ACC112 (cell line): ENCODE data around the gene PLD3.

Experiments
- H2AFZ ChIP-seq: fragments of 200-600 bp; sonication (generic); one replicate; pipeline ENCODE4 v1.6.0; 2017; ENCODE audit warnings: antibody characterized with exemption, low read length; ENCODE audit not compliant: unreplicated experiment
- H3K27ac ChIP-seq: fragments of 200-600 bp; sonication (generic); 2 replicates; pipeline ENCODE4 v1.5.1; 2014; ENCODE audit warnings: low read depth, mild to moderate bottlenecking, antibody characterized with exemption, low read length, moderate library complexity
- H3K27me3 ChIP-seq: fragments of 200-600 bp; sonication (generic); 2 replicates; pipeline ENCODE4 v1.6.1; 2014; ENCODE audit warnings: mild to moderate bottlenecking, antibody characterized with exemption, low read length, moderate library complexity, mixed read lengths; ENCODE audit not compliant: insufficient read depth
- H3K36me3 ChIP-seq: fragments of 200-600 bp; sonication (generic); 2 replicates; pipeline ENCODE4 v1.6.1; 2016; ENCODE audit warnings: mild to moderate bottlenecking, antibody characterized with exemption, low read length, moderate library complexity, mixed read lengths; ENCODE audit not compliant: insufficient read depth
- H3K4me1 ChIP-seq: fragments of 200-600 bp; sonication (generic); one replicate; pipeline ENCODE4 v1.6.1; 2016; ENCODE audit warnings: low read length, mixed read lengths; ENCODE audit not compliant: insufficient read depth, unreplicated experiment, control insufficient read depth
- H3K4me3 ChIP-seq: fragments of 200-600 bp; sonication (generic); 2 replicates; pipeline ENCODE4 v1.5.1; 2014; ENCODE audit warnings: mild to moderate bottlenecking, low read depth, low read length
- H3K79me2 ChIP-seq: fragments of 200-600 bp; sonication (generic); one replicate; pipeline ENCODE4 v1.6.0; 2016; ENCODE audit warnings: low read length; ENCODE audit not compliant: control insufficient read depth, unreplicated experiment, insufficient read depth

PLD3 gene, protein sequence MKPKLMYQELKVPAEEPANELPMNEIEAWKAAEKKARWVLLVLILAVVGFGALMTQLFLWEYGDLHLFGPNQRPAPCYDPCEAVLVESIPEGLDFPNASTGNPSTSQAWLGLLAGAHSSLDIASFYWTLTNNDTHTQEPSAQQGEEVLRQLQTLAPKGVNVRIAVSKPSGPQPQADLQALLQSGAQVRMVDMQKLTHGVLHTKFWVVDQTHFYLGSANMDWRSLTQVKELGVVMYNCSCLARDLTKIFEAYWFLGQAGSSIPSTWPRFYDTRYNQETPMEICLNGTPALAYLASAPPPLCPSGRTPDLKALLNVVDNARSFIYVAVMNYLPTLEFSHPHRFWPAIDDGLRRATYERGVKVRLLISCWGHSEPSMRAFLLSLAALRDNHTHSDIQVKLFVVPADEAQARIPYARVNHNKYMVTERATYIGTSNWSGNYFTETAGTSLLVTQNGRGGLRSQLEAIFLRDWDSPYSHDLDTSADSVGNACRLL

DNA sequence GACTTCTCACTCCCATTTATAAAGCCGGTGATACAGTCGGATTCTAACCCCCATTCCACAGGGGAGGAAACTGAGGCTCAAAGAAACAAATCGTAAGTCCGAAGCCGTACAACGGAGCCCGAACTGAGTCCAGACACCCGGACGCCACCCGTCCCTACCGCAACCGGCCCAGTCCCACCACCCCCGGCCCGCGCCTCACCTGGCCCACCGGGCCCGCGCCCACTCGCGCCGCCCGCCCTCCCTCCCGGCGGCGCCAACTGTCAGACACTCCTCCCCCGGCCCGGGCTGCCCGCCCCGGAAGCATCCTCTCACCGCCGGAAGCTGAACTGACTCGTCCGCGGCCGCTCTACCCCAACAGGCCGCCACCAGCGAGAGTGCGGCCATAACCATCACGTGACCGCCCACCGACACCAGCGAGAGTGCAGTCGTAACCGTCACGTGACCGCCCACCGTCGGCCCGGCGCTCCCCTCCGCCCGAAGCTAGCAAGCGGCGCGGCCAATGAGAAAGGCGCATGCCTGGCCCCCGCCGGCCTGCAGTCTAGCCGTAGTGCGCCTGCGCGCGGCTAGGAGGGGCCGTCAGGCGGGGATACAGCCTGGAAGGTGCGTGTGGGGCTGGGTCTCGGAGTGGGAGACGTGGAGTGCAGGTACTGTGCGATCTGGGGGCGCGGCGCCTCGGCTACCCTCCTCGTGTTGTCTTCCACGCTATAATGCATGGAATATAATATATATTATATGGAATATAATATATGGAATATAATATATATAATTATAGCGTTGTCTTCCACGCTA lies at the start of gene PLD3, which contains the start of gene C19orf47:
Gene PLD3, plus strand, starts transcription at position 571 of the 789 bp plus-strand sequence. CDS start 17,789 bp downstream, outside the sequence.
Gene C19orf47, minus strand, starts transcription at position 273 of the 789 bp plus-strand sequence. CDS start 6,540 bp downstream, outside the sequence.
- H3K4me1 ChIP-seq, result peaks cover 3% of the 10 kb centered on the region

DNA sequence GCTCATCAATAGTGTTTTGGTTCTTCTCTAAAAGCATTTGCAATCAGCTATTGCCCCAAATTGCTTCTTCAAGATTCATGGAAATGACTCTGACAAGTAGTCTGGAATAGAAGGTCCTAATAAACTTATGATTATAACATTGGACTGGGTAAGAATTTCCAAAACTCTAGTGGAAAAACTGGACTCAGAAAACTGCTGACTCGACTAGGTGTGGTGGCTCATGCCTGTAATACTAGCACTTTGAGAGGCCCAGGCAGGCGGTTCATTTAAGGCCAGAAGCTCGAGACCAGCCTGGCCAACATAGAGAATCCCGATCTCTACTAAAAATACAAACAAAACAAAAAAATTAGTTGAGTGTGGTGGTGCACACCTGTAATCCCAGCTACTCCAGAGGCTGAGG lies 47.8 kb upstream of the PLD3 start:
- Histone ChIP-seq H3K27ac (no peak overlapping the region), H3K4me3 (no peak overlapping the region), H2AFZ (no peak overlapping the region), H3K36me3 (no peaks in the 10 kb centered on the region), H3K27me3 (no peaks in the 10 kb centered on the region), H3K4me1 (no peaks in the 10 kb centered on the region), H3K79me2 (no peaks in the 10 kb centered on the region)

More for the DNA sequence above, at the start of gene PLD3, which contains the start of gene C19orf47:
- H3K36me3 ChIP-seq, result no peaks in the 10 kb centered on the region
- H3K27ac ChIP-seq, result peak within 1 kb of the TSS; percentile 35
- peaks cover 31% of the 10 kb centered on the region for H3K79me2 ChIP-seq
- H3K4me3 ChIP-seq, result peak within 1 kb of the TSS; percentile 91
- H2AFZ ChIP-seq, result peak within 1 kb of the TSS; percentile 53
- H3K27me3 ChIP-seq, result no peaks in the 10 kb centered on the region

DNA sequence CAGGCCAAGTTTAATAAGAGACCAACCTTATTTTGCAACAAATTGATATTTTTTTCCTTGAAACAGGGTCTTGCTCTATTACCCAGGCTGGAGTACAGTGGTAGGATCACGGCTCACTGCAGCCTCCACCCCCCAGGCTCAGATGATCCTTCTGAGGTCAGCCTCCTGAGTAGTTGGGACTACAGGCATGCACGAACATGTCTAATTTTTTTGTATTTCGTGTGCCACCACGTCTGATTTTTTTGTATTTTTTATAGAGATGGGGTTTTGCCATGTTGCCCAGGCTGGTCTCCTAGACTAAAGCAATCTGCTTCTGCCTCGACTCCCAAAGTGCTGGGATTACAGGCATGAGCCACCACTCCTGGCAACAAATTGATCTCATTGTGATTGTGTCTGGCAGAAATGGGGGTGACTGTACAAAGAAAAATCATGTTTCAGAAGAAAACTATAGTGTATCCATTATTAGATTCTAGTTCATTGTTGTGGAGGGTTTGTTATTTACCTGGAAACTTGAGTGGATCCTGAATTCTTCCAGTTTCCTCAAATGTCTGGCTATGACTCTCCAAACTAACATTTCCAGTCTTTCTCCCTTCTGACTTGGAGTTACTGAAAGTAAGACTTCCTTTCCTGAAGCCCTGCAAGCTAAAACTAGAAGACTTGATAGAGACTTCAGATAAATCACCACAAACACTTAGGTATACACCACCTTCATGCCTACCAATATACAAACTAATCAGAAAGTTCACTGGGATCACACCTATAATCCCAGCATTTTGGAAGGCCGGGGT lies 46.1 kb upstream of the PLD3 start:
- Histone ChIP-seq H3K27ac (no peak overlapping the region), H3K4me1 (no peaks in the 10 kb centered on the region), H3K79me2 (no peaks in the 10 kb centered on the region), H3K36me3 (no peaks in the 10 kb centered on the region), H3K27me3 (no peaks in the 10 kb centered on the region), H3K4me3 (no peak overlapping the region), H2AFZ (no peak overlapping the region)

DNA sequence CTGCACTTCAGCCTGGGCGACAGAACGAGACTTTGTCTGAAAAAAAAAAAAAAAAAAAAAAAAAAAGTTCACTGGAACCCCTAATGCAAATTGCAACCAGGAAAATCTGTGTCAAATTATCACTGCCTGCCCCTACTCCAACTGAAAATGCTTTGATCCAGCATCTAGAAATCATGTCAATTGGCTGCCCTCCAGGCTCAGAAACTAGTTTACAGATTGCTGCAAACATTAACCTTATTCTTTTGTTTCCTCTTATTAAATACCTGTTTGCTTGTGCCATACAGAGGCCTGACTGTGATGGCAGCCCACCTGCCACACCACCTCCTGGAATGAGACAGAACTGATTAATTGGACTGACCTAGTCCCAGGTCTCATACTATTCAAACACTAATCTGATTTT lies 44.7 kb upstream of the PLD3 start:
- Histone ChIP-seq H3K36me3 (no peaks in the 10 kb centered on the region), H3K4me3 (no peak overlapping the region), H3K27ac (no peak overlapping the region), H3K79me2 (no peaks in the 10 kb centered on the region), H3K4me1 (no peaks in the 10 kb centered on the region), H3K27me3 (no peaks in the 10 kb centered on the region), H2AFZ (no peak overlapping the region)

DNA sequence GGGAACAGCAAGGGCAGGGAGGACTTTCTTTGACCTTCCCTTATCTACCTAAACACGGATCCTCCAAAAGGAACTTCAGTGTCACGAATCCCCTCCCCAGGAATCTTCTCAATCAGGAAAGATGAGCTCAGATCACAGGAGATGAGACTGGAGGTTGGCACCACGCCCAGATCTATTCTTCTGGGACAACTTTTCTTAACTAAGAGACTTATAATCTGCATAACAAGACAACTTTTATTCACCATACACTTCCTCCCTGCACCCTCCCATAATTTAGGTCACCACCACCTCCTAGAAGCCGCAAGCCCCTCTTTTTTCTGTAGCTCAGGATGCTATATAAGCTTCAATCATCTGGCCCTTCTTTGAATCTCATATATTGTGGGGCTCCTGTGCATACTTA lies 44.2 kb upstream of the PLD3 start:
- Histone ChIP-seq H3K36me3 (no peaks in the 10 kb centered on the region), H3K4me3 (no peak overlapping the region), H3K4me1 (no peaks in the 10 kb centered on the region), H3K79me2 (no peaks in the 10 kb centered on the region), H2AFZ (no peak overlapping the region), H3K27me3 (no peaks in the 10 kb centered on the region), H3K27ac (no peak overlapping the region)

DNA sequence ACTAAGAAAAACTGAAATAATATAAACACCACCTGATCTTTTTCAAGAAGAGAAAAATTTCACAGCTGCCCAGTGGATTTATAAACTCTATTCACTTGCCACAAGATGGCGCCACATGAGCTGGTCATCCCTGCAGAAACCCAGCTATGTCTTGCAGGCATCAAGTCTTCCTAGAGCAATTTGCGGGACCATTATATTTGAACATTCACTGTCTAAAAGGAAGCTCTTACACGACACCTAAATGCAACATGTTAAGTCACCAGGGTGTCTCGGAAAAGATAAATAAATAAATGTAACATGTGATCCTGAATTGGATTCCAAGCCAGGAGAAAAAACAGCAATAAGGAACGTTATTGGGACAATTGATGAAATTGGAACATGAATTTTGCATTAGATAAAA lies 43.1 kb upstream of the PLD3 start:
- H2AFZ ChIP-seq, result no peak overlapping the region
- H3K36me3 ChIP-seq, result no peaks in the 10 kb centered on the region
- no peak overlapping the region for H3K27ac ChIP-seq
- no peaks in the 10 kb centered on the region for H3K27me3 ChIP-seq
- H3K79me2 ChIP-seq, result no peaks in the 10 kb centered on the region
- H3K4me3 ChIP-seq, result no peak overlapping the region
- no peaks in the 10 kb centered on the region for H3K4me1 ChIP-seq

DNA sequence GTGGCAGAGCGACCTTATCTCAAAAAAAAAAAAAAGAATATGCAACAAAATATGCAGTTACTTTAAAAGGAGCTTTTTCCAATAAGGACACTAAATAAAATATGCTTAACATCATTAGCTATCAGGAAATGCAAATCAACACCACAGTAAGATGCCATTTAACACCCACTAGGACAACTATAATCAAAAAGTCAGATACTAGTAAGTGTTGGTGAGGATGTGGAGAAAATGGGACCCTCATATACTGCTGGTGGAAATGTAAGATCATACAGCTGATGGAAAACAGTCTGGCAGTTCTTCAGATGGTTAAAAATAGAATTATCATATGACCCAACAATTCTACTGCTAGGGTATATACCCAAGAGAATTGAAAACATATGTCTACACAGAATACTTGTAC lies 38.8 kb upstream of the PLD3 start:
- Histone ChIP-seq H3K27me3 (no peaks in the 10 kb centered on the region), H3K36me3 (no peaks in the 10 kb centered on the region), H3K79me2 (no peaks in the 10 kb centered on the region), H2AFZ (no peak overlapping the region), H3K4me3 (no peak overlapping the region), H3K4me1 (no peaks in the 10 kb centered on the region), H3K27ac (no peak overlapping the region)

DNA sequence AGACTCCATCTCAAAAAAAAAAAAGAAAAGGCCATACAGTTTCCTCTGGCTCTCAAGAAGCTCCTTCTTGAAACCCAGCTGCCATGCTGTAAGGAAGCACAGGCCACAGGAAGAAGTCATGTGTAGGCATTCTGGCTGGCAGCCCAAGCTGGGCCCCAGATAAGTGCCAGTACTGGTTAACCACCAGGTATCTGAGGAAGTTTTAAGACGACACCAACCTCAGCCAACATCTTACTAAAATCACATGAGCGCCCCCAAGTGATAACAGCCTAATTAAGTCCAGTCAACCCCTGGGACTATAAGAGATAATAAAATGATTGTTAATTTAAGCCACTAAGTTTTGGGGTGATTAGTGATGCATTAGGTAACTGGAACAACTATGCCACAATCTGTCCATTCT lies 36.0 kb upstream of the PLD3 start:
- Histone ChIP-seq H3K79me2 (no peaks in the 10 kb centered on the region), H3K4me1 (no peaks in the 10 kb centered on the region), H3K27me3 (no peaks in the 10 kb centered on the region), H3K36me3 (no peaks in the 10 kb centered on the region), H2AFZ (no peak overlapping the region), H3K27ac (no peak overlapping the region), H3K4me3 (no peak overlapping the region)

DNA sequence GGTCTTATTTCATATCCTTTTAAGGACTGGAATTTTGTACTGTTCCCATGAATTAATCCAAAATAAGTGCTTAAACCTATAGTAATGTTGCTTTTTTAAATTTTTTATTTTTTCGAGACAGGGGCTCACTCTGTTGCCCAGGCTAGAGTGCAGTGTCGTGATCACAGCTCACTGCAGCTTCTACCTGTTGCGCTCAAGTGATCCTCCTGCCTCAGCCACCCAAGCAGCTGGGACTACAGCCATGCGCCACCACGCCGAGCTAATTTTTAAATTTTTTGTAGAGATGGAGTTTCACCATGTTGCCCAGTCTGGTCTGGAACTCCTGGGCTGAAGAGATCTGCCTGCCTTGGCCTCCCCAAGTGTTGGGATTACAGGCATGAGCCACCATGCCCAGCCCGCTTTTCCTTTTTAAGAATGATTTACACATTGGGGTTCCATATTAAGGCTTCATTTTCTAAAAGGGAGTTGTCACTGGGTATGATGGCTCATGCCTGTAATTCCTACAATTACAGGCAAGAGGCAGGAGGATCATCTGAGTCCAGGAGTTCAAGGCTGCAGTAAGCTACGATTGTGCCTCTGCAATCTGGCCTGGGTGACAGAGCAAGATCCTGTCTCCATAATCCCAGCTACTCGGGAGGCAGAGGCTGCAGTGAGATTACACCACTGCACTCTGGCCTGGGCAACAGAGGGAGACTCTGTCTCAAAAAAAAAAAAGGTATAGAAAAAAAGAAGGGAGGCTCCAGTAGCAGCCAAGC lies 35.1 kb upstream of the PLD3 start:
- no peaks in the 10 kb centered on the region; the same call in 1 of the 2 replicates for H3K36me3 ChIP-seq
- no peaks in the 10 kb centered on the region for H3K79me2 ChIP-seq
- H2AFZ ChIP-seq, result no peak overlapping the region
- no peaks in the 10 kb centered on the region for H3K27me3 ChIP-seq
- no peaks in the 10 kb centered on the region for H3K4me1 ChIP-seq
- H3K27ac ChIP-seq, result no peak overlapping the region
- no peak overlapping the region for H3K4me3 ChIP-seq

DNA sequence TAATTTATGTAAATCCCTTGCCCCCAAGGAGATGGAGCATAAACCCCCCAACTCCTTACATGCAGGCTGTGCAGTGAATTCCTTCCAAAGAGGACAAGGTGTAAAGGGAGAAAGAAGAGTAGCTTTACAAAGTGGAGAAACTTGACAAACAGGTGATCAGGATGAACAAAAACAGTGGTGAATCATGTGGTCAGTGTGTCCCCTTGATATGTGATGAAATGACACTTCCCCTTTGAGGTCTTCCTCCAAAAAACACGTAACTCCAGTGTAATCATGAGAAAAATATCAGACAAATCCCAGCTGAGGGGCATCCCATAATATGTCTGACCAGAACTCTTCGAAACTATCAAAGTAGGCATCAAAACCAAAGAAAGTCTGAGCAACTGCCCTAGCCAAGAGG lies 33.8 kb upstream of the PLD3 start:
- Histone ChIP-seq H2AFZ (no peak overlapping the region), H3K79me2 (no peaks in the 10 kb centered on the region), H3K4me3 (no peak overlapping the region), H3K4me1 (no peaks in the 10 kb centered on the region), H3K27me3 (no peaks in the 10 kb centered on the region), H3K27ac (no peak overlapping the region), H3K36me3 (no peaks in the 10 kb centered on the region; the same call in 1 of the 2 replicates)
